PC-3 (cell line): ENCODE measurements around the gene BRINP1. TPM values are rescaled to one million over a fixed set of nuclear protein-coding genes. Genes with fewer than 3 reads are reported as not detected.

Experiments used
- ATAC-seq: fragments of 200-7000 bp; cut with Tn5 transposase; 2 replicates; pipeline ENCODE4 v1.9.1; 2020; ENCODE audit warnings: mild to moderate bottlenecking, moderate library complexity
- BruUV-seq: library from RNA; stranded (reverse); fragments of 400-500 nt; replicated peaks from 2 replicates; lab custom pipeline; 2021; lab: Mats Ljungman, UMichigan
- CTCF ChIA-PET: fragments of 300-600 bp; sonication (Branson Sonifier 250); formaldehyde crosslinking; loops from one replicate; lab custom pipeline; 2022; ENCODE audit warnings: antibody characterized with exemption; lab: Charles Lee
- POLR2A ChIA-PET: fragments of 300-600 bp; sonication (Branson Sonifier 250); formaldehyde crosslinking; loops from one replicate; lab custom pipeline; 2022; ENCODE audit warnings: antibody characterized with exemption; ENCODE audit not compliant: unreplicated experiment; lab: Charles Lee
- DNase-seq: peaks from one replicate; pipeline ENCODE4 v3.0.0-alpha.2; 2015
- H2AFZ ChIP-seq: fragments of 300-600 bp; sonication (generic); 2 replicates; pipeline ENCODE4 v1.6.0; 2016; ENCODE audit warnings: antibody characterized with exemption, low read length
- H3F3A ChIP-seq: fragments of 300-600 bp; sonication (generic); one replicate; pipeline ENCODE4 v1.6.0; 2017; ENCODE audit warnings: antibody characterized with exemption, low read length, control low read depth, mild to moderate bottlenecking; ENCODE audit not compliant: unreplicated experiment
- H3K27ac ChIP-seq: fragments of 300-600 bp; sonication (generic); 2 replicates; pipeline ENCODE4 v1.5.1; 2016; ENCODE audit warnings: mild to moderate bottlenecking, low read length
- H3K27me3 ChIP-seq: fragments of 300-600 bp; sonication (generic); 2 replicates; pipeline ENCODE4 v1.6.1; 2016; ENCODE audit warnings: low read length, mixed read lengths
- H3K36me3 ChIP-seq: fragments of 300-600 bp; sonication (generic); 2 replicates; pipeline ENCODE4 v1.6.1; 2016; ENCODE audit warnings: low read depth, mixed run types, low read length, mixed read lengths
- H3K4me1 ChIP-seq: fragments of 300-600 bp; sonication (generic); 2 replicates; pipeline ENCODE4 v1.5.1; 2016; ENCODE audit warnings: low read length; ENCODE audit not compliant: insufficient read depth
- H3K4me2 ChIP-seq: fragments of 300-600 bp; sonication (generic); 2 replicates; pipeline ENCODE4 v1.6.0; 2016; ENCODE audit warnings: low read length
- H3K4me3 ChIP-seq: fragments of 300-600 bp; sonication (generic); 2 replicates; pipeline ENCODE4 v1.5.1; 2016; ENCODE audit warnings: mild to moderate bottlenecking, low read length, mixed read lengths
- H3K79me2 ChIP-seq: fragments of 300-600 bp; sonication (generic); 2 replicates; pipeline ENCODE4 v1.6.1; 2017; ENCODE audit warnings: low read length, mixed read lengths
- H3K9ac ChIP-seq: fragments of 300-600 bp; sonication (generic); 2 replicates; pipeline ENCODE4 v1.6.0; 2016; ENCODE audit warnings: mild to moderate bottlenecking, low read length
- H3K9me2 ChIP-seq: fragments of 300-600 bp; sonication (generic); replicated peaks from 2 replicates; pipeline ENCODE4 v1.6.1; 2016; ENCODE audit warnings: mixed run types, low read length, mixed read lengths
- H3K9me3 ChIP-seq: fragments of 300-600 bp; sonication (generic); 2 replicates; pipeline ENCODE4 v1.6.1; 2016; ENCODE audit warnings: low read length, mixed read lengths
- H4K20me1 ChIP-seq: fragments of 300-600 bp; sonication (generic); 2 replicates; pipeline ENCODE4 v1.6.1; 2016; ENCODE audit warnings: low read length, mixed read lengths
- EZH2 ChIP-seq: fragments of 300-600 bp; sonication (generic); IDR thresholded peaks from one replicate; pipeline ENCODE4 v1.6.1; 2017; ENCODE audit warnings: antibody characterized with exemption, mild to moderate bottlenecking, low read length; ENCODE audit not compliant: unreplicated experiment
- EZH2phosphoT487 ChIP-seq: fragments of 300-600 bp; sonication (generic); IDR thresholded peaks from 2 replicates; pipeline ENCODE4 v1.6.1; 2018; ENCODE audit warnings: mild to moderate bottlenecking, antibody characterized with exemption, low read length, borderline replicate concordance
- intact Hi-C: fragments of 100-400 bp; cut with micrococcal nuclease; formaldehyde crosslinking; loops from 2 replicates; pipeline ENCODE4 v1.9.0; 2023
- total RNA-seq: library from RNA; depleted of rRNA; stranded (reverse); fragments of >200 nt; gene quantifications from 2 replicates; pipeline ENCODE4 v1.2.3, GENCODE V29; 2014
- TF ChIP-seq, protein P1 (sequence below): fragments of 300-600 bp; sonication (generic); conservative IDR thresholded peaks from 2 replicates; pipeline ENCODE4 v1.5.1; 2017; ENCODE audit warnings: antibody characterized with exemption, low read depth, mild to moderate bottlenecking, low read length

BRINP1 gene
- total RNA-seq, 1 experiment from 2014 or later = not detected

DNA sequence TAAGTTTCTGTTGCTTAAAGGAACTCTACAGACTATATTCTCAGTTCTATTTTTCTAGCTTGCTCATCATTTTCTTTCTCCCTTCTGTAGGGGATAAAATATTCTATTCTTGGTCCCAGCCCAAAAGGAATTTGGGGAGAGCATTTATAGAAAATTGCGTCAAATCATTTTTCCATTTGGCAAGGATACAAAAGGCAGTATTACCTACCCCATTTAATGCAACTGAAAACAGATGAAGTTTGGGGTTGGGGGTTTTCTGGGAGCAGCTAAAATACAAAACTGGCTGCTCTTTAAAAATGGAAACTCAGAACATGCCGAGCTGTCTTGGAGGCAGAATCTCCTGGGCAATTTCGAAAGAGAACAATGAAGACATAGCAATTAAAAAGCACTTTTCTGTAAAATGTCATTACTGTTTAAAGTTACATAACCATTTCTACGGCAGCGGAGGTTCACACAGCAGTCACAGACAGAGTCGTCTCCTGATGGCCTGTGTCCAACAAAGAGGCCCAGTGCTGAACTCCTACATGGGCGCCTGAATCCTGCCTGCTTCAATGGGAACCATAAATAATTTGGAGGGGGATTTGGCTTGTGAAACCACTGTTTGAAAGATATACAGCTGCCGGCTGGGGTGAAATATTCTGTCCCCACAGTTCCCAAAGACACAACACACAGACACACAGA is 152.4 kb downstream of the BRINP1 start:
- H3K9me3 ChIP-seq = no peaks in the 10 kb centered on the region
- no peaks in the 10 kb centered on the region for H3K9me2 ChIP-seq
- POLR2A ChIA-PET = no interaction called here
- H3K4me3 ChIP-seq = no peak overlapping the region
- H3K79me2 ChIP-seq = no peaks in the 10 kb centered on the region
- H2AFZ ChIP-seq = no peak overlapping the region
- H3K4me1 ChIP-seq = no peaks in the 10 kb centered on the region
- no peak overlapping the region for H3K4me2 ChIP-seq
- no peak for DNase-seq
- H3K27me3 ChIP-seq = no peaks in the 10 kb centered on the region
- H3F3A ChIP-seq = no peaks in the 10 kb centered on the region
- no peak overlapping the region for H3K27ac ChIP-seq
- BruUV-seq = no TSS peak
- intact Hi-C loops = no loop called here
- no peaks in the 10 kb centered on the region for H4K20me1 ChIP-seq
- no peak overlapping the region for H3K9ac ChIP-seq
- TF ChIP-seq, protein P1, sequence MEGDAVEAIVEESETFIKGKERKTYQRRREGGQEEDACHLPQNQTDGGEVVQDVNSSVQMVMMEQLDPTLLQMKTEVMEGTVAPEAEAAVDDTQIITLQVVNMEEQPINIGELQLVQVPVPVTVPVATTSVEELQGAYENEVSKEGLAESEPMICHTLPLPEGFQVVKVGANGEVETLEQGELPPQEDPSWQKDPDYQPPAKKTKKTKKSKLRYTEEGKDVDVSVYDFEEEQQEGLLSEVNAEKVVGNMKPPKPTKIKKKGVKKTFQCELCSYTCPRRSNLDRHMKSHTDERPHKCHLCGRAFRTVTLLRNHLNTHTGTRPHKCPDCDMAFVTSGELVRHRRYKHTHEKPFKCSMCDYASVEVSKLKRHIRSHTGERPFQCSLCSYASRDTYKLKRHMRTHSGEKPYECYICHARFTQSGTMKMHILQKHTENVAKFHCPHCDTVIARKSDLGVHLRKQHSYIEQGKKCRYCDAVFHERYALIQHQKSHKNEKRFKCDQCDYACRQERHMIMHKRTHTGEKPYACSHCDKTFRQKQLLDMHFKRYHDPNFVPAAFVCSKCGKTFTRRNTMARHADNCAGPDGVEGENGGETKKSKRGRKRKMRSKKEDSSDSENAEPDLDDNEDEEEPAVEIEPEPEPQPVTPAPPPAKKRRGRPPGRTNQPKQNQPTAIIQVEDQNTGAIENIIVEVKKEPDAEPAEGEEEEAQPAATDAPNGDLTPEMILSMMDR = no peak
- TF ChIP-seq EZH2phosphoT487 (no peak), EZH2 (no peak)
- H3K36me3 ChIP-seq = no peaks in the 10 kb centered on the region
- CTCF ChIA-PET = no interaction called here
- no peak for ATAC-seq

DNA sequence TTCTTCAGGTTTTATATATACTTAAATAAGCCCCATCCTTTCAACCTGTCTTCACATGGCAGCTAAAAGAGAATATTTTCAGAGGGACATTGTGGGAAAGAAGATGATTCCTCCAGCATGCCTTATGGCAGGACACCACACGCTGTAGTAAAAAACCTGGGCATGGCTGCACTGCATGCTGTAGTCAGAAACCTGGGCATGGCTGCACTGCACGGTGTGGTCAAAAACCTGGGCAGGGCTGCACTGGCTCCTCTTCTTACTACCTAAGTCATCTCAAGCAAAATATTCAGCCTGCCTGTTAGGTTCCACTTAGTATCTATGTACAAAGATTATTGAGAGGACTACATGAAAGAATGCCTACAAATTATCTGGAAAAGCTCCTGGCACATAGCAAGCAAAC is 153.6 kb downstream of the BRINP1 start:
- no peak overlapping the region for H2AFZ ChIP-seq

DNA sequence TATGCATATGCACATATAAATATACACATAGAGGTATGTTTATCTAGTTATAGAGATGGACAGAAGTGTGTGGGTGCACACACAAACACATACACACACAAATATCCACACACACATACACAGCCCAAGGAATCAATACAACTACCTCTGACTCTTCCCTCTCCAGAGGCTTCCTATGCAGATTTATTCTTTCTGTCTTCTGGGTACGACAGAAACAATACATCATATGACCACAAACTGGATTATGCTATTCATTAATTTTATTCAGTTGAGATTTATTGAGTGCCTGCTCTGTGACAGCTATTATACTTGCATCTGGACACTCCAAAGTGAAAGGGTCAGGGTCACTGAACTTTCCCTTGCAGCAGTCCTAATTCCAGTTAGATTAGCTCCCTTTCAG is 155.8 kb downstream of the BRINP1 start:
- ChIA-PET POLR2A (no interaction called here), CTCF (no interaction called here)
- H3K9me3 ChIP-seq = no peaks in the 10 kb centered on the region
- ATAC-seq = no peak
- no peaks in the 10 kb centered on the region for H3K9me2 ChIP-seq
- H3K36me3 ChIP-seq = no peaks in the 10 kb centered on the region
- no peak overlapping the region for H3K4me2 ChIP-seq
- no peaks in the 10 kb centered on the region for H3K27me3 ChIP-seq
- intact Hi-C loops = no loop called here
- no peaks in the 10 kb centered on the region for H3K79me2 ChIP-seq
- no peaks in the 10 kb centered on the region for H3K4me1 ChIP-seq
- BruUV-seq = no TSS peak
- no peak overlapping the region for H3K4me3 ChIP-seq
- DNase-seq = no peak
- no peak overlapping the region for H2AFZ ChIP-seq
- no peak overlapping the region for H3K27ac ChIP-seq
- no peak overlapping the region for H3K9ac ChIP-seq
- TF ChIP-seq, protein P1 = no peak
- TF ChIP-seq EZH2phosphoT487 = no peak
- no peaks in the 10 kb centered on the region for H3F3A ChIP-seq
- H4K20me1 ChIP-seq = no peaks in the 10 kb centered on the region

More for the DNA sequence above, 153.6 kb downstream of the BRINP1 start:
- TF ChIP-seq EZH2 = no peak
- TF ChIP-seq, protein P1 = no peak
- no peak for TF ChIP-seq EZH2phosphoT487
- Histone ChIP-seq H3K4me2 (no peak overlapping the region), H3K4me1 (no peaks in the 10 kb centered on the region), H3K27ac (no peak overlapping the region), H3K27me3 (no peaks in the 10 kb centered on the region), H3K9me2 (no peaks in the 10 kb centered on the region), H3K9ac (no peak overlapping the region), H3K36me3 (no peaks in the 10 kb centered on the region), H3K79me2 (no peaks in the 10 kb centered on the region), H4K20me1 (no peaks in the 10 kb centered on the region), H3K4me3 (no peak overlapping the region), H3F3A (no peaks in the 10 kb centered on the region), H3K9me3 (no peaks in the 10 kb centered on the region)
- ChIA-PET POLR2A (no interaction called here), CTCF (no interaction called here)
- ATAC-seq (no peak), DNase-seq (no peak)
- intact Hi-C loops = no loop called here
- BruUV-seq = no TSS peak
